ENCODE measurements around the gene STAMBP. TPM values are rescaled to one million over a fixed set of nuclear protein-coding genes. Genes with fewer than 3 reads are reported as not detected.
"Not testable (repeated sequence)": the region's sequence is repeated elsewhere in the genome, so short reads cannot be mapped to it uniquely, and the experiment has no call there.

The STAMBP gene
- 14.0 and 21.3 TPM in 2 replicates for total RNA-seq

- peak; percentile 88 for DNase-seq (ENCODE audit: low read depth, low spot score)
Measured at GRCh38 chr2:73828818-73829570, at the start of gene STAMBP. Gene STAMBP, plus strand, starts transcription at chr2:73828961. Its CDS starts 1,896 bp downstream, at chr2:73830857.

- DNase-seq (ENCODE audit: low read depth, low spot score): peak; percentile 68
Measured at GRCh38 chr2:73779467-73780236, 49.1 kb upstream of the STAMBP start, which contains the start of gene DUSP11. Gene DUSP11, minus strand, starts transcription at chr2:73780103. Its CDS starts 129 bp downstream, at chr2:73779974.

GRCh38 chr2:73780237-73780582 is 48.6 kb upstream of the STAMBP start:
- DNase-seq (ENCODE audit: low read depth, low spot score): no peak

- DNase-seq (ENCODE audit: low read depth, low spot score): not testable (repeated sequence)
Measured at GRCh38 chr2:73783402-73783801, 45.4 kb upstream of the STAMBP start.

GRCh38 chr2:73783883-73784282 is 44.9 kb upstream of the STAMBP start, which contains the start of gene C2orf78:
Gene C2orf78, plus strand, starts transcription at chr2:73784183. Its CDS starts 127 bp downstream, at chr2:73784310.
- not testable (repeated sequence) for DNase-seq (ENCODE audit: low read depth, low spot score)

- no peak for DNase-seq (ENCODE audit: low read depth, low spot score)
Measured at GRCh38 chr2:73811878-73812277, 16.9 kb upstream of the STAMBP start.

- DNase-seq (ENCODE audit: low read depth, low spot score): no peak
Measured at GRCh38 chr2:73812635-73813034, 16.1 kb upstream of the STAMBP start.

GRCh38 chr2:73818296-73818695 is 10.5 kb upstream of the STAMBP start:
- no peak for DNase-seq (ENCODE audit: low read depth, low spot score)

- no peak for DNase-seq (ENCODE audit: low read depth, low spot score)
Measured at GRCh38 chr2:73821227-73821626, 7.5 kb upstream of the STAMBP start.

- no peak for DNase-seq (ENCODE audit: low read depth, low spot score)
Measured at GRCh38 chr2:73821669-73822068, 7.1 kb upstream of the STAMBP start.

- no peak for DNase-seq (ENCODE audit: low read depth, low spot score)
Measured at GRCh38 chr2:73822276-73822675, 6.5 kb upstream of the STAMBP start.

- no peak for DNase-seq (ENCODE audit: low read depth, low spot score)
Measured at GRCh38 chr2:73822991-73823390, 5.8 kb upstream of the STAMBP start.

GRCh38 chr2:73823416-73823815 is 5.3 kb upstream of the STAMBP start:
- no peak for DNase-seq (ENCODE audit: low read depth, low spot score)

GRCh38 chr2:73823916-73824523 is 4.7 kb upstream of the STAMBP start:
- peak; percentile 74 for DNase-seq (ENCODE audit: low read depth, low spot score)

GRCh38 chr2:73825408-73825807 is 3.4 kb upstream of the STAMBP start:
- DNase-seq (ENCODE audit: low read depth, low spot score): no peak

GRCh38 chr2:73827018-73827417 is 1.7 kb upstream of the STAMBP start:
- no peak for DNase-seq (ENCODE audit: low read depth, low spot score)

- DNase-seq (ENCODE audit: low read depth, low spot score): no peak
Measured at GRCh38 chr2:73827660-73828388, 937 bp upstream of the STAMBP start.

GRCh38 chr2:73828389-73828817 is 358 bp upstream of the STAMBP start:
- no peak for DNase-seq (ENCODE audit: low read depth, low spot score)

GRCh38 chr2:73830871-73831401 is 2.2 kb downstream of the STAMBP start:
- DNase-seq (ENCODE audit: low read depth, low spot score): no peak

- no peak for DNase-seq (ENCODE audit: low read depth, low spot score)
Measured at GRCh38 chr2:73832930-73833329, 4.2 kb downstream of the STAMBP start.
